Smooth muscle cell (in vitro differentiated cells): ENCODE data around the gene TMEM242. TPM values are rescaled to one million over a fixed set of nuclear protein-coding genes. Genes with fewer than 3 reads are reported as not detected.

Experiments used
- DNase-seq: peaks from one replicate; lab custom pipeline; 2025; ENCODE audit not compliant: unreplicated experiment; lab: John Stamatoyannopoulos, UW
- H2AFZ ChIP-seq: fragments of 200-600 bp; sonication (generic); 2 replicates; pipeline ENCODE4 v1.6.0; 2016; ENCODE audit warnings: antibody characterized with exemption, low read depth, mild to moderate bottlenecking
- H3F3A ChIP-seq: fragments of 200-600 bp; sonication (generic); 2 replicates; pipeline ENCODE4 v1.6.0; 2017; ENCODE audit warnings: antibody characterized with exemption, low read depth
- H3K27ac ChIP-seq: fragments of 200-600 bp; sonication (generic); 2 replicates; pipeline ENCODE4 v1.5.1; 2016; ENCODE audit warnings: low read depth, mild to moderate bottlenecking
- H3K27me3 ChIP-seq: fragments of 200-600 bp; sonication (generic); 2 replicates; pipeline ENCODE4 v1.6.1; 2016; ENCODE audit warnings: low read depth, mild to moderate bottlenecking
- H3K36me3 ChIP-seq: fragments of 200-600 bp; sonication (generic); 2 replicates; pipeline ENCODE4 v1.5.1; 2016; ENCODE audit warnings: low read depth
- H3K4me1 ChIP-seq: fragments of 200-600 bp; sonication (generic); 2 replicates; pipeline ENCODE4 v1.5.1; 2016; ENCODE audit warnings: low read depth
- H3K4me2 ChIP-seq: fragments of 200-600 bp; sonication (generic); 2 replicates; pipeline ENCODE4 v1.6.0; 2016; ENCODE audit warnings: mild to moderate bottlenecking
- H3K4me3 ChIP-seq: fragments of 200-600 bp; sonication (generic); 2 replicates; pipeline ENCODE4 v1.5.1; 2016; ENCODE audit warnings: mild to moderate bottlenecking
- H3K79me2 ChIP-seq: fragments of 200-600 bp; sonication (generic); 2 replicates; pipeline ENCODE4 v1.6.0; 2016; ENCODE audit warnings: low read depth, mild to moderate bottlenecking
- H3K9ac ChIP-seq: fragments of 200-600 bp; sonication (generic); 2 replicates; pipeline ENCODE4 v1.6.0; 2016; ENCODE audit warnings: low read depth
- H3K9me3 ChIP-seq: fragments of 200-600 bp; sonication (generic); replicated peaks from 2 replicates; pipeline ENCODE4 v1.5.1; 2016; ENCODE audit warnings: low read depth
- H4K20me1 ChIP-seq: fragments of 200-600 bp; sonication (generic); 2 replicates; pipeline ENCODE4 v1.6.0; 2016; ENCODE audit warnings: low read depth
- WGBS: methylation state at CpG from one replicate; pipeline ENCODE4 v1.1.7; 2016; ENCODE audit warnings: low lambda C conversion rate; 5-methylcytosine and 5-hydroxymethylcytosine counted together
- polyA plus RNA-seq: library from polyadenylated mRNA; unstranded; fragments of >200 nt; fragmentation: Nextera tagmentation; extraction: Ambion mirVana; gene quantifications from 2 replicates; pipeline ENCODE4 v1.2.1, GENCODE V29; 2016
- total RNA-seq: library from RNA; depleted of rRNA; stranded (reverse); fragments of >200 nt; gene quantifications from 2 replicates; pipeline ENCODE4 v1.2.3, GENCODE V29; 2014
- TF ChIP-seq, protein P1 (sequence below): fragments of 200-600 bp; sonication (generic); IDR thresholded peaks from 2 replicates; pipeline ENCODE4 v1.5.1; 2017; ENCODE audit warnings: borderline replicate concordance, mild to moderate bottlenecking, antibody characterized with exemption; ENCODE audit not compliant: insufficient read depth, poor library complexity, severe bottlenecking

The TMEM242 gene
- total and polyA plus RNA-seq, 2 experiments from 2014 or later: 7.0 to 13.3 TPM

DNA sequence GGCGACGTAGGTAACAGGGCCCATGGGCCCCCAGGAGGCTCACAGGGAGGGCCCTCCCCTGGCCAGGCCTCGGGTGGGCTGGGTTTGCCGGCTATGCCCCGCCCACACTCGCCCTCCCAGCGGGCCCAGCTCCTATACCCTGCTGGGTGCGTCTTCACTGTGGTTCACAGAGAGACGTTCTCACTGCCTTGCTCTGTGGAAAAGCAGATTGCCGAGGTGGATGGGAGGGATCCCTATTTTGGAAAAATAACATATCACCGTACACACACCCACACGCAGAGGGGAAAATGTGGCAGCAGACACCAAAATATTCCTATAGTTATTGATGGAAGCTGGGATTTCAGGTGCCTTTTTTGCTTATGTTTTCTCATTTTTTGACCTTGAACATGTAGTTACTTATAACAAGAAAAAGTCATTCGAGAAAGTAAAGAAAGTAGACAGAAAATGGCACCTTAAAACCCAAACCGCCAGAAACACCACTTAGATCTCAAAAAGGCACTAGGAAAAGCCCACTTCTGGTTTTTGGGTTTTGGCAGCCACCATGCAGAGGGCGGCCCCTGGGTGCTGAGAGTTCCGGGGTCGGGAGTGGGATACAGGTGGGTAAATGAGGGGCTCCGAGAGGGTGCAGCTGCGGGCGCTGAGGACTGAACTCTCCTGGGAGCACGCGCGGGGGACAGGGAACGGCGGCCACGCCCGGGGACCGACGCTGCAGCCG is 49.4 kb downstream of the TMEM242 start:
- H4K20me1 ChIP-seq: no peaks in the 10 kb centered on the region
- no peaks in the 10 kb centered on the region for H3K27me3 ChIP-seq
- H3K4me2 ChIP-seq: peak overlapping the region; percentile 96
- H3K9ac ChIP-seq: no peak overlapping the region
- peaks cover 7% of the 10 kb centered on the region for H3K4me1 ChIP-seq
- peaks cover 4% of the 10 kb centered on the region for H3F3A ChIP-seq
- no peaks in the 10 kb centered on the region for H3K79me2 ChIP-seq
- 13% methylated on average over 28 of the region's 30 CpGs for WGBS
- H3K36me3 ChIP-seq: no peaks in the 10 kb centered on the region
- DNase-seq: peak; percentile 21
- TF ChIP-seq, protein P1, sequence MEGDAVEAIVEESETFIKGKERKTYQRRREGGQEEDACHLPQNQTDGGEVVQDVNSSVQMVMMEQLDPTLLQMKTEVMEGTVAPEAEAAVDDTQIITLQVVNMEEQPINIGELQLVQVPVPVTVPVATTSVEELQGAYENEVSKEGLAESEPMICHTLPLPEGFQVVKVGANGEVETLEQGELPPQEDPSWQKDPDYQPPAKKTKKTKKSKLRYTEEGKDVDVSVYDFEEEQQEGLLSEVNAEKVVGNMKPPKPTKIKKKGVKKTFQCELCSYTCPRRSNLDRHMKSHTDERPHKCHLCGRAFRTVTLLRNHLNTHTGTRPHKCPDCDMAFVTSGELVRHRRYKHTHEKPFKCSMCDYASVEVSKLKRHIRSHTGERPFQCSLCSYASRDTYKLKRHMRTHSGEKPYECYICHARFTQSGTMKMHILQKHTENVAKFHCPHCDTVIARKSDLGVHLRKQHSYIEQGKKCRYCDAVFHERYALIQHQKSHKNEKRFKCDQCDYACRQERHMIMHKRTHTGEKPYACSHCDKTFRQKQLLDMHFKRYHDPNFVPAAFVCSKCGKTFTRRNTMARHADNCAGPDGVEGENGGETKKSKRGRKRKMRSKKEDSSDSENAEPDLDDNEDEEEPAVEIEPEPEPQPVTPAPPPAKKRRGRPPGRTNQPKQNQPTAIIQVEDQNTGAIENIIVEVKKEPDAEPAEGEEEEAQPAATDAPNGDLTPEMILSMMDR: no peak
- H3K9me3 ChIP-seq: no peaks in the 10 kb centered on the region
- H3K27ac ChIP-seq: no peak overlapping the region
- H2AFZ ChIP-seq: no peak overlapping the region
- peak overlapping the region; percentile 82 for H3K4me3 ChIP-seq

DNA sequence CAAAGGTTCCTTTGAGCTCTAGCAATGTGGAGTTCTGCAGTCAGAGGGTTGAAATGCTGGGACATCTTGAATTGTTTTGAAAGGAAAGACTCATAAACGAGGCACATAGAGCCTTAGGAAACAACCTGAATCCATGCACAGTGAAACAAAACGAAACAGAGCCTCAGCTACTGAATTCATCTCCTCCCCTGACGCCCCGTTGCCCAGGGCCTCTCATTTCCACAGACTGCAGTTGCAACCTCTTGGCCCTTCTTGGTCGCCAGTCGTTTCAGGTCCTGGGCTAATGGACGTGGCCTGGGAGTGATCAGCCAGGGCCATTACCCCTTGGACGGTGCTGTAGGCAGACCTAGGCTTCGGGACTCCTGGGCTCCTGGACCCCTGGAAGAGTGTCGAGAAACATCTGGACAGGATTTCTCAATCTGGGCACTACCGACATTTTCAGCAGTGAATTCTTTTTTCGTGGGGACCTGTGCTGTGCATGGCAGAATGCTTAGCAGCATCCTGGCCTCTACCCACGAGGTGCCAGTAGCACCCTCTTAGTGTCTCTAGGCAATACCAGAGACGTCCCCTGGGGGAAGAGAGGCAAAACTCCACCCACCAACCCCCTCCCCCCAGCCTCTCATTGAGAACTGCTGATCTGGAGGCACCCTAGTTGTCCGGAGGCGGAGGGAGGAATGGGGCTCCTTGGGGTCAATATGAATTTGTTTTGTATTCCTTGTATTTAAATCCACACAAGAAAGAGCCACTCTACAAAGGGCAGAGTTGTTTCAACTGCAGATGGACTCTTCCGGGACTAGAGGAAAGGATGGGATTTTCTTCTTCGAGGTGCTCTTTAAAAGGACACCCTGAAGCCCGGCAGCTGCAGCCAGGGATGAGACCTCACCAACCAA is 50.2 kb downstream of the TMEM242 start:
- Histone ChIP-seq H3K4me3 (no peak overlapping the region), H3K36me3 (no peaks in the 10 kb centered on the region), H3K9me3 (no peaks in the 10 kb centered on the region), H3K27me3 (no peaks in the 10 kb centered on the region), H3K9ac (no peak overlapping the region), H3K27ac (no peak overlapping the region), H3K4me2 (peak overlapping the region; percentile 96), H4K20me1 (no peaks in the 10 kb centered on the region), H3K79me2 (no peaks in the 10 kb centered on the region), H2AFZ (no peak overlapping the region), H3F3A (peaks cover 4% of the 10 kb centered on the region), H3K4me1 (peaks cover 8% of the 10 kb centered on the region)
- 79% methylated on average over 19 of the region's 19 CpGs for WGBS
- TF ChIP-seq, protein P1: no peak
- DNase-seq: no peak

DNA sequence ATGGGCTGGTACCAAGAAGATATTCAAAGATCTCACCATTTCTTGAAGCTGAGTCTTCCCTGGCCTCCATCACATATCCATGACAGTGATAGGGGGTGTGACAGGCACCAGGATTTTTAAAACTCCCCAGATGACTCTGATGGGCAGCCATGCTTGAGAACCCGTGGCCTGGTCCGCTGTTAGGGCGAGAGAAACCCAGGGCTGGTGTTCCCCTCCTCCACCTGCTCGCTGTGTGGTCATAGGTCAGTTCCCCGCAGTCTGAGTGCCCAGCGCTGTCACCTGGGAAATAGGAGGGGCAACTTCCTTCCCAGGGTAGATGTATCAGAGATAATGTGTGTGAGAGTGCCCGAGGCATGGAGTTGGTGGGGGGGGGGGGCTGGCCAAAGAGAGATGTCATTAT is 50.9 kb downstream of the TMEM242 start:
- H3K9me3 ChIP-seq: no peaks in the 10 kb centered on the region
- H3K79me2 ChIP-seq: no peaks in the 10 kb centered on the region
- H3K9ac ChIP-seq: no peak overlapping the region
- peaks cover 4% of the 10 kb centered on the region for H3F3A ChIP-seq
- H3K4me2 ChIP-seq: no peak overlapping the region
- no peaks in the 10 kb centered on the region for H3K36me3 ChIP-seq
- TF ChIP-seq, protein P1: no peak
- no peaks in the 10 kb centered on the region for H4K20me1 ChIP-seq
- H2AFZ ChIP-seq: no peak overlapping the region
- no peak overlapping the region for H3K27ac ChIP-seq
- H3K27me3 ChIP-seq: no peaks in the 10 kb centered on the region
- H3K4me3 ChIP-seq: no peak overlapping the region
- DNase-seq: no peak
- H3K4me1 ChIP-seq: peaks cover 8% of the 10 kb centered on the region
- WGBS: 94% methylated on average over 7 of the region's 7 CpGs
